Cerebellar cortex (tissue), 1 donor: ENCODE results near the gene KIRREL3.

Source experiments
- DNase-seq: peaks from one replicate; pipeline ENCODE4 v3.0.0-alpha.2; 2015; ENCODE audit warnings: low spot score

Gene KIRREL3

GRCh38 chr11:126599217-126599897 is 401.2 kb downstream of the KIRREL3 start:
- DNase-seq = no peak

DNA sequence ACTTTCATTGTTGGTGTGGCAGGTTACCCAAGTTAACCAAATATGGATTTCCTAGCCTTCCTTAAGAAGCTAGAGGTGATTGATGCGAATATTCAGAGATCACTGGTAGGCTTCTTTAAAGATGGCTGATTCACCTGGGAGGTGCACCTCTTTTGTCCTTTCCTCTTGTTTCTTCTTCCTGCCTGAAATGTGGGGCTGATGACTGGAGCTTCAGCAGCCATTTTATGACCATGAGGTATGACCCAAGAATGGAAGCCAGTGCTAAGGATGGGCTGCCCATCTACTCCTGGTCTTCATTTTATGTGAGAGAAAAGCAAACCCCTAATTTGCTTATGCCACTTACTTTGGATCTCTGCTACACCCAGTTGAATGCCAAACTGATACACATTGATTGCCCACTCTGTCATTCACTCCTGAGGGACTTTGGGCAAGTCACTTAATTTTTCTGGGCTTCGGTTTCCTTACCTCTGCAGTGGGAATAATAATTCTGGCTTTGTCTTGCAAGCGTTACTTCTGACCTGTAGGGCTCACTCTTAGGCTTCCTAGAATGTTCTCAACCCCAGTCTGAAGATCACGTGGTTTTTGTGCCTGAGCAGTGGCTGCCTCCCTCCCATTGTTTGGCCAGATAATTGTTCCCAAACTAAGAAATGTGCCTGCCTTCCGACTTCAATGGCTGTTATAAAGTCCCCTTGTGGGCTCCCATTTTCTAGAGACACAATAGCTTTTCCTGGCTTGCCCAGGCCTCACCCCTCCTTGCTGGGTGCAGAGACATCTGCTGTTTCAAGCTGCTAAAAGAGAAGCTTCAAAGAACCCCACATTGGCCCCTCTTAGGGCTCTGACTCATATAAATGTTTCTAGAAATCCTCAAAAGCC is 402.0 kb downstream of the KIRREL3 start:
- no peak for DNase-seq

DNA sequence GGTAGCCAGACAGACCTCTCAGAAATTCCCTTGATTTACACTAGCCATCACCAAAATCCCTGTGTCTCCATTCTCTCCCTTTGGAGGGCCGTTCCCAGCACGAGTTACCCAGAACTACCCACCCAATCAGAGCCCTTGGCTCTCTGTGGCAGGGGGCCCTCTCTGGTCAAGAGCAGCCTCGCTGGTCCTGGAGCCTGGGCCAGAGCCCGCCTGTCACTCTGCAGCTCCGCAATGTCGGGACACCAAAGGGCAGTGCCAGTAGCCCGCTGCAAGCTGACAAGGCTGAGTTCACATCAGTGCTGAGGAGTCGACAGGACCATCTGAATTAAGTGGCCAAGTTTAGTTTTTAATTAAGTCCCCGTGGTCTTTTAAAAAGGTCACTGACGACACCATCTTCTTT is 403.5 kb downstream of the KIRREL3 start:
- no peak for DNase-seq

DNA sequence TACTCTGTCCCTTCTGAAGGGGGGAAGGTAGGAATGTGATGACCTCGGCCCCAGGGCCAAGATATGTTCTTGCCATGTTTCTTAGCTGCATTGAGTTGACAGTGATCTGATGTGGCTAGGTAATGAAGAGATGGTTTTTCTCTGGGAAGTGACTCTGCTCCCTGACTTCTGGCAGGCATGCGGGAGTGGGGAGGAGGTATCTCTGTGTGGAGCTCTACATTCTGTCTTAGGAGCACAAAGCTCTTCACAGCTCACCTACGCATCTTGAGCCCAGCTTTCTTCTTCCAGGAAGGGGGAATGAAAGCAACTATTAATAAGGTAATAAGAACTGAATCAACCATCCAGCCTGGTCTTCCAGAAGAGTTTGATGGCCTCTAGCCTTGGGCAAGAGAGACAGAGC is 404.1 kb downstream of the KIRREL3 start:
- no peak for DNase-seq

DNA sequence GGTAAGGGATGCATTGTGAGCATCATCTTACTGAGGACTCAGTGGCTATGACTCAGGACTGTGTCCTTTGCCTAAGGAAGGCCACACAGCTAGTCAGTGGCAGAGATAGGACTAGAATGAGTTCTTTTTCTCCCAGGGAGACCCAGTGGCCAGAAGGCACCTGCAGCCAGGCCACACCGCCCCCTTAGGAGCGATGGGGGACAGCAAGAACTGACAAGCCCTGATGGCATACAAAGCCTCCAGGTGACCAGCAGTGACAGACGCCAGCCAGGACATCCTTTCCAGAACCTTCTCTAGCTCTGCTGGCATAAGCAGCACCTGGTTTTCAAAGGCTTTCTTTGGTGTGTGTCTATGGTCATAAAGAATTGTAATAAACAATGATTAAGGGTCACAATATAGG is 405.0 kb downstream of the KIRREL3 start:
- no peak for DNase-seq

DNA sequence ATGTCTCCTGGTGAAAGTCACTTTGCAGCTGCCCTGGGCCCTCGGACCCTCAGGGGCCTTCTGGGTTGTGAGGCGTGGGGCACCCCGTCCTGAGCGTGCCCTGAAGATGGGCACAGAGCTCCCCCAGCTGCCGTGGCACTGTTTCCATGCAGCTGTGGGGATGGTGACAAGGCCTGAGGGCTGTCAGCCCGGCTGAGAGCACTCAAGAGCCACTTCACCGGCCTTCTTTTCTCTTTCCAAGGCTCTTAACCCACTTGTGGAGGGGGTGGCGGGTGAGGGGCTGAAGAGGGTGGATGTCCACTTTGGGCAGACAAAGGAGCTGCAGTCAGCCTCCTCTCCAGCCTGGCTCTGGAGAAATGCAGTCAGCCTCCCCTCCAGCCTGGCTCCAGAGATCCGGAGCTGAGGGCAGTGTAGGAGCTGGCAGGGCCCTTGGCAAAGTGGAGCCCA is 405.6 kb downstream of the KIRREL3 start:
- no peak for DNase-seq

GRCh38 chr11:126592496-126593410 is 407.8 kb downstream of the KIRREL3 start:
- no peak for DNase-seq

GRCh38 chr11:126591966-126592489 is 408.5 kb downstream of the KIRREL3 start:
- no peak for DNase-seq

GRCh38 chr11:126589492-126589803 is 411.1 kb downstream of the KIRREL3 start:
- no peak for DNase-seq

DNA sequence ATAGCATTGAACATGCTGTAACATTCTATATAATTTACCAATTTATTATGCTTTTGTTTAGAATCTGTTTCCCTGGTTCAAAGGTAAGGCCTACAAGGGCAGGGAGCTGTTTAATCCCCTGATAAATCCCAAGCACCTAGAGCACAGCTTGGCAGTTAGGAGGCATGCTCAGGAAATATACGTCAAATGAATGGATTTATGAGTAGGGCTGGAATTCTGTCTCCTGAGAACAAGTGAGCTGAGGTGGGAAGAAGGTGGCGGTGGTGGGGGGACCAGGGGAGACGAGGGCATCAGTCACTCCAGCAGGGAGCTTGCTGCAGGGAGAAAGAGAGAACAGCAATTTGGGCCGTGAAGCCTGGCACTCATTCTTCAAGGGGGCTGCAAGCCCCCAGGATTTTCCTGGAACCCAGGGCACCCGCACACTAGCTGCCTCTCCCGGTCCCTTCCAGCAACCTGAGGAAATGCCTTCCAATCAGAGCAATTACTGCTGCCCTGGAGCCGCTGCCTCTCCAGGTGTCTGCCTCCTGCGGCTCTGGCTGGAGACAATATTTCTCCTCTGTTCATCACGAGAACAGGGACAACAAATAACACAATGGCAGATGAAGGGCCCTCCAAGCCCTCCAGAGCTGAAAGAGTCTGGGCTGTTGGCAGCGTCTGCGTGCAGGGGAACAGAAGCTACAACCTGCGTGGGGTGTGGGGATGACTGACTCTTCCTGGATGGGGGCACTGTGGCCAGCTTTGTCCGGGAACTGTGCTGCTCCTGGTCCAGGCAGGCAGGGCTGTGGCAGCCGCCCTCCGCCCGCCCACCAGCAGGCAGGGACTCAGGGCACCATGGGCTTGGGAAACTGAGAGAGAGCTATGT is 411.7 kb downstream of the KIRREL3 start:
- no peak for DNase-seq

GRCh38 chr11:126587541-126587940 is 413.0 kb downstream of the KIRREL3 start:
- DNase-seq = no peak

DNA sequence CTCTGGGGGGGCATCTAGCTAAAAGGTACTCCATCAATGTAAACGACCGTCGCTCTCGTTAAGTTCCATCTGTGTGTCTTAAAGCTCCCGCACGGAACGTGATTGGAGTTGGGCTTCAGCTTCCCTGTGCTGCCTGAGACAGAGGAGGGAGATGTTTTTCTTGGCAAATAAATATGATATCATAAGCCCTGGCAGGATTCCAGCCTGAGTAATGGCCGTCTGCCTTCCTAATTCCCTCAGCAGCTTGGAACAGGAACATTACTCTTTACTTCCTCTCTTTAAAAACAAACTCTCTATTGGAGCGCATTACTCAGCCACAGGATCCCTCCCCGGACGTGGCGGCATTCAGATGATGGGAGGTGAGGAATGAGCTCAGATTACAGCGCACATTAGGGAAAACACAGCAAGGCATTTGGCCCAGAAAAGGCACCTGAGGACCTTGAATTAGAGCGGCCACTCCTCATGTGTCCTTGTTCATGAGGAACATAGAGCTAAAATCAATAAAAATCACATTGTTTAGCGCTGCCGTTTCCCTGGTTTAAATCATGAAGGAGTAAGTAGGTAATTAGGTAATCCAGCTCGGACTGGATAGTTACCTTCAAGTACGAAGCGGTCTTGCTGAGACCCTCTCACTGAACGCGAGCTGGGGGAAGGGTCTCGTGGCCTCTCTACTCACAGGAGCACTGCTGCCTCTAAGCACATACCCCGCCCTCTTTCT is 414.6 kb downstream of the KIRREL3 start:
- DNase-seq = peak; percentile 68

- no peak for DNase-seq
Measured at GRCh38 chr11:126585388-126585773, 415.2 kb downstream of the KIRREL3 start.

GRCh38 chr11:126583594-126584427 is 416.8 kb downstream of the KIRREL3 start:
- DNase-seq = no peak

GRCh38 chr11:126583101-126583500 is 417.5 kb downstream of the KIRREL3 start:
- DNase-seq = peak; percentile 74

DNA sequence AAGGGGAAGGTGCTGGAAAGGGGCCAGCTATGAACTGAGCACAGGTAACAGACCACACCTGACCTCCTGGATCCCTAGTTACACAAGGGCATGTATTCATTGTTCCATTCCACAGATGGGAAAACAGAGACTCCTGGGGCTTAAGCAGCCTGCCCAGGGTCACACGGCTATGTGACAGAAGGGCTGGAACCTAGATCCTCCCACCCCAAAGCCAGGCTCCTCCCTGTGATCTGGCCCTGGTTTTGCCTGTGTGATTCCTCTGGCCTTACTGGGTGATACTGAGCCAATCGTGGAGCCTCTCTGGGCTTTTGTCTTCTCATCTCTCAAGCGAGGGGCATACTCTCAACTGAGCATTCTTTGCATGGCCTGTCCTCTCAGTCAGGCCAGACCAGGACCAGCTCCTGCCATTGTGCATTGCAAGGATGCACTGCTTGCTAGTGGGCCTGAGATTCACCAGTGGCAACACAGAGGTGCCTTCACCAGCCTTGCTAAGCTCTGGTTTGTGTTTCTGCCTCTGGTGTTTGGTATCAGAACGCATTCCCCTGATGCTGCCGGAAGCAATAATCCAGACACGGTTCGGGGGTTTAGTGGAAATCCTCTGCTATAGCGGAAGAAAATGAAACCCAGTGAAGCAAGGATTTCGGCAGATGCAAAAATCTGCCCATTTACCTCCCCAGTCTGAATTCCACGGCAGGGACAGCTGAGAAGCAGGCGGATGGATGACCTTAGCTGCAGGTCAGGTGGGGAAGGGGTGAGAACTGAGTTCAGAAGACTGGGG is 418.5 kb downstream of the KIRREL3 start:
- no peak for DNase-seq

DNA sequence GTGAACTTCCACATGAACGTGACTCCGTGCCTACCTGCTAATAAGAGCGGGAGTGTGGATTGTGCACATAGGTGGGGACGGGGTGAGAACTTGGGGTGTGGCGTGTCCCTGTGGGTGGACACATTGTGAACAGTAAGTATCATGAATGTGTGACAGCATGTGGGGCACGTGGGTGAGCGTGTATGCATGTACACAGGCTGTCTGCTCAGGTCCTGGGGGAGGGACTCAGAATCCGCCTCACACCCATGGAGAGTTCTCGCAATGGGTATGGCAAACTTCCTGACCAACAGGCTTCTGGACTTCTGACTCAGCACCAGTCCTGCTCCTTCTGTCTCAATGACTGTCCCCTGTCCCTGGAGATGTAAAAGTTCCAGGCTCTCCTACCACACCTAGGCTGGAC is 422.1 kb downstream of the KIRREL3 start:
- no peak for DNase-seq

DNA sequence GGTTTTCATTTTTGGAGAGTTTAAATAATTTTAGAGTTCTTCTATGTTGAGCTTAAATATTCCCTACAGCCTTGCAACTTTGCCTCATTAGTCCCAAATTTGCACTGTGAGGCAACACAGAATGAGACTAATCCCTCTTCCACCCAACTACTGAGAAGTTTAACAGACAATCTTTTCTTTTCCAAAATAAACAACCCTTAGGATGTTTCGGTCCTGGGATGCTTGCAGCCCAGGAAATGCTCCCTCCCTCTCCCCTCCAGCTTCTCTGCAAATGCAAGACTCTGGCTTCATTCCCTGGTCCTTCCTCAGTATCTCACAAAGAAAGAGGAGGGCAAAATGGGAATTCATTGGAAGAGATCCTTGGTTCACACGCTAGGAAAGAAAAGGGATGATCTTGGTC is 422.5 kb downstream of the KIRREL3 start:
- DNase-seq = no peak

- no peak for DNase-seq
Measured at GRCh38 chr11:126575849-126576248, 424.7 kb downstream of the KIRREL3 start.
